K562 (cell line): Measurements from ENCODE around the gene GALNS. TPM values are rescaled to one million over a fixed set of nuclear protein-coding genes. Genes with fewer than 3 reads are reported as not detected.

ENCODE experiments used
- CC2D1A ChIP-seq: fragments of 450-650 bp; IDR thresholded peaks from 2 replicates; pipeline ENCODE4 v1.6.1; 2017; ENCODE audit warnings: mild to moderate bottlenecking
- CREM ChIP-seq: IDR thresholded peaks from 2 replicates; pipeline ENCODE4 v1.6.1; 2014; ENCODE audit warnings: antibody characterized with exemption, low read depth
- FUS ChIP-seq: fragments of 200-400 bp; formaldehyde crosslinking; optimal IDR thresholded peaks from 2 replicates; pipeline ENCODE3; 2017; ENCODE audit warnings: low read depth, low read length
- HMG20B ChIP-seq: fragments of 250-450 bp; sonication (Bioruptor Pico); IDR thresholded peaks from 2 replicates; pipeline ENCODE4 v1.5.0; 2021; ENCODE audit warnings: mild to moderate bottlenecking
- ILF3 ChIP-seq: fragments of 450-650 bp; IDR thresholded peaks from 2 replicates; pipeline ENCODE4 v1.6.1; 2018; ENCODE audit warnings: antibody characterized with exemption, mild to moderate bottlenecking, moderate library complexity, borderline replicate concordance
- KHSRP ChIP-seq: fragments of 450-650 bp; IDR thresholded peaks from 2 replicates; pipeline ENCODE4 v1.6.1; 2017
- KLF6 ChIP-seq: fragments of 250-450 bp; sonication (Bioruptor Pico); IDR thresholded peaks from 2 replicates; pipeline ENCODE4 v1.4.0; 2020; ENCODE audit warnings: mild to moderate bottlenecking, moderate library complexity, borderline replicate concordance
- NBN ChIP-seq: fragments of 450-650 bp; IDR thresholded peaks from 2 replicates; pipeline ENCODE4 v1.6.1; 2016; ENCODE audit warnings: low read depth, mild to moderate bottlenecking
- NFYB ChIP-seq: IDR thresholded peaks from 2 replicates; pipeline ENCODE4 v1.6.1; 2011; ENCODE audit warnings: mild to moderate bottlenecking, moderate library complexity; ENCODE audit not compliant: insufficient read length; ENCODE audit errors: extremely low read depth
- NR4A1 ChIP-seq, 2 experiments: fragments of 250-450 bp in 1 of 2; fragments of 450-650 bp in 1 of 2; sonication (Bioruptor Pico) in 1 of 2; IDR thresholded peaks; 2 replicates each; pipeline versions ENCODE4 v1.4.0 to v1.6.1; 2016 to 2020; ENCODE audit warnings: mild to moderate bottlenecking in 2 of 2, missing compliant biosample characterization in 1 of 2, missing genetic modification characterization in 1 of 2, moderate library complexity in 1 of 2
- RBM34 ChIP-seq: fragments of 200-400 bp; formaldehyde crosslinking; IDR thresholded peaks from 2 replicates; pipeline ENCODE4 v1.6.1; 2018; ENCODE audit warnings: low read length, borderline replicate concordance; ENCODE audit not compliant: insufficient read depth
- SNRNP70 ChIP-seq: fragments of 200-400 bp; formaldehyde crosslinking; optimal IDR thresholded peaks from 2 replicates; pipeline ENCODE3; 2017; ENCODE audit warnings: low read depth, low read length
- SUPT5H ChIP-seq: fragments of 450-650 bp; IDR thresholded peaks from 2 replicates; pipeline ENCODE4 v1.6.1; 2016
- TARDBP ChIP-seq: fragments of 450-650 bp; IDR thresholded peaks from 2 replicates; pipeline ENCODE4 v1.6.1; 2016
- TCF7 ChIP-seq: sonication (generic); IDR thresholded peaks from 2 replicates; pipeline ENCODE4 v1.6.1; 2016; ENCODE audit warnings: antibody characterized with exemption, borderline replicate concordance
- ZNF274 ChIP-seq: IDR thresholded peaks from 2 replicates; pipeline ENCODE4 v1.6.1; 2011; ENCODE audit warnings: low read depth, mild to moderate bottlenecking, low read length, moderate library complexity, borderline replicate concordance
- ZNF347 ChIP-seq: fragments of 450-650 bp; formaldehyde crosslinking; IDR thresholded peaks from 2 replicates; pipeline ENCODE4 v1.4.0; 2020; ENCODE audit warnings: low read depth, mild to moderate bottlenecking, moderate library complexity
- ZNF75A ChIP-seq: fragments of 450-650 bp; formaldehyde crosslinking; IDR thresholded peaks from 2 replicates; pipeline ENCODE4 v1.4.0; 2020; ENCODE audit warnings: mild to moderate bottlenecking
- ZSCAN32 ChIP-seq: fragments of 450-650 bp; formaldehyde crosslinking; IDR thresholded peaks from 2 replicates; pipeline ENCODE4 v1.4.0; 2020; ENCODE audit warnings: mild to moderate bottlenecking, moderate library complexity
- polyA plus RNA-seq, 8 experiments: library from polyadenylated mRNA; depleted of rRNA in 4 of 8; stranded (reverse) in 5 of 8; unstranded in 3 of 8; fragments of >200 nt; fragmentation: Nextera tagmentation in 2 of 8; fragmentation: Illumina TruSeq in 1 of 8; extraction: Ambion mirVana in 2 of 8; extraction: Trizol in 1 of 8; gene quantifications; 2 replicates each; pipeline versions ENCODE4 v1.2.1 to v1.2.3, GENCODE V29; 2011 to 2014; ENCODE audit warnings: inconsistent platforms in 1 of 8, missing spikeins in 1 of 8
- total RNA-seq, 7 experiments: library from RNA; depleted of rRNA in 6 of 7; stranded (reverse); fragments of >200 nt in 6 of 7; fragmentation: Illumina TruSeq in 2 of 7; extraction: Trizol in 2 of 7; gene quantifications; 2 replicates each; pipeline versions ENCODE4 v1.2.1 to v1.2.3, GENCODE V29; 2011 to 2021; ENCODE audit warnings: low replicate concordance in 1 of 7
- TF ChIP-seq, protein P1 (sequence below): fragments of 450-650 bp; conservative IDR thresholded peaks from 2 replicates; pipeline ENCODE4 v1.6.1; 2016; ENCODE audit warnings: missing genetic modification characterization, low read depth, mild to moderate bottlenecking, control low read depth, missing compliant biosample characterization
- TF ChIP-seq, protein P2 (sequence below): sonication (generic); formaldehyde crosslinking; IDR thresholded peaks from 2 replicates; pipeline ENCODE4 v1.8.1; 2023; ENCODE audit warnings: mild to moderate bottlenecking, missing genetic modification reagents
- TF ChIP-seq, protein P3 (sequence below): fragments of 250-450 bp; sonication (Bioruptor Pico); IDR thresholded peaks from 2 replicates; pipeline ENCODE4 v1.8.0; 2021; ENCODE audit warnings: moderate library complexity, mild to moderate bottlenecking, inconsistent platforms

GALNS gene
- total and polyA plus RNA-seq, 9 of the 15 experiments (the other 6 are each of a cell fraction or from before 2014, with no cell fraction given) = 0.38 to 13.2 (median 4.3) TPM

DNA sequence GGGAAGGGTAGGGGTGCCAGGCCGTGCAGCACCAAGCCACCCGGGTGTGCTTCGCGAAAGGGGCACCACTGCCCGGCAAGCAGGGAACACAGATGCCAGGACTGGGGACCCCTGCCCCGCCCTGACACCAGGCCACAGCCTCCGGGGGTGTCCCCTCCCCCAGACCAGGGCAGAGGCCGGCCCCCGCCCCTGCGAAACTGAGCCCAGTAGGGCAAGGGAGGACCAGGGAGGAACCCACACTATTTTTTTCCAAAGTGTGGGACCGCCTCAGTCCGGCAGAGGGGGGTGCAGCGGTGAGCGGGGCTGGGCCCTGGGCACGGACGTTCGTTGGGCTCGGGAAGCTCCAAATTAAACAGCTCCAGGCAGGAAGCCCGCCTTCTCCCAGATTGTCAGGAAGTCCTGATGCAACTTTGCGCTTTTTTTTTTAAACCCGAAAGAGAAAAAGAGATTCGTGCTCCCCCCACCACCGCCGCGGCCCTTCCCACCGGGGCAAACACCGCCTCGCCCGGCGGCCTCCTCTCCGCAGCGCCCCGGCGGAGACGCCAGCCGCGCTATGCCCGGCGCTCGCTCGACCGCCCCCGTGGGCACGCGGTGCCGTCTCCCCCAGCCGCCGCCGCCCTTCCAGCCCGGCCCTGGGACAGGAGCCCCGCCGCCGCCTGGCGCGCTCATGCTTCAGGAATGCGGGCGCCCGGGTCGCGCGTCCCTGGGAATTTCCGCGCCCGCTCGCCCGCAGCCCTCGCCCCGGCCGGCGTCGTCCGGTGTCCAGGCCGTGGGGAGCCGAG is 72.5 kb downstream of the GALNS start (continued):
- TF ChIP-seq, protein P1, sequence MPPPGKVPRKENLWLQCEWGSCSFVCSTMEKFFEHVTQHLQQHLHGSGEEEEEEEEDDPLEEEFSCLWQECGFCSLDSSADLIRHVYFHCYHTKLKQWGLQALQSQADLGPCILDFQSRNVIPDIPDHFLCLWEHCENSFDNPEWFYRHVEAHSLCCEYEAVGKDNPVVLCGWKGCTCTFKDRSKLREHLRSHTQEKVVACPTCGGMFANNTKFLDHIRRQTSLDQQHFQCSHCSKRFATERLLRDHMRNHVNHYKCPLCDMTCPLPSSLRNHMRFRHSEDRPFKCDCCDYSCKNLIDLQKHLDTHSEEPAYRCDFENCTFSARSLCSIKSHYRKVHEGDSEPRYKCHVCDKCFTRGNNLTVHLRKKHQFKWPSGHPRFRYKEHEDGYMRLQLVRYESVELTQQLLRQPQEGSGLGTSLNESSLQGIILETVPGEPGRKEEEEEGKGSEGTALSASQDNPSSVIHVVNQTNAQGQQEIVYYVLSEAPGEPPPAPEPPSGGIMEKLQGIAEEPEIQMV = peak; percentile 93
- TF ChIP-seq, protein P2, sequence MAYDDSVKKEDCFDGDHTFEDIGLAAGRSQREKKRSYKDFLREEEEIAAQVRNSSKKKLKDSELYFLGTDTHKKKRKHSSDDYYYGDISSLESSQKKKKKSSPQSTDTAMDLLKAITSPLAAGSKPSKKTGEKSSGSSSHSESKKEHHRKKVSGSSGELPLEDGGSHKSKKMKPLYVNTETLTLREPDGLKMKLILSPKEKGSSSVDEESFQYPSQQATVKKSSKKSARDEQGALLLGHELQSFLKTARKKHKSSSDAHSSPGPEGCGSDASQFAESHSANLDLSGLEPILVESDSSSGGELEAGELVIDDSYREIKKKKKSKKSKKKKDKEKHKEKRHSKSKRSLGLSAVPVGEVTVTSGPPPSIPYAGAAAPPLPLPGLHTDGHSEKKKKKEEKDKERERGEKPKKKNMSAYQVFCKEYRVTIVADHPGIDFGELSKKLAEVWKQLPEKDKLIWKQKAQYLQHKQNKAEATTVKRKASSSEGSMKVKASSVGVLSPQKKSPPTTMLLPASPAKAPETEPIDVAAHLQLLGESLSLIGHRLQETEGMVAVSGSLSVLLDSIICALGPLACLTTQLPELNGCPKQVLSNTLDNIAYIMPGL (CRISPR knock-in tag) = no peak
- TF ChIP-seq RBM34 (no peak), ZNF75A (CRISPR knock-in tag) (no peak), ZSCAN32 (CRISPR knock-in tag) (no peak), CC2D1A (peak; percentile 38; the same call in 1 of the 2 replicates), NR4A1 (CRISPR knock-in tag; IDR thresholded peaks at IDR 0.05) (no peak), NR4A1 (tag; IDR thresholded peaks at IDR 0.05) (no peak), ZNF274 (no peak), NFYB (no peak), TARDBP (no peak), KLF6 (no peak), CREM (peak; percentile 19; the same call in 1 of the 2 replicates), SNRNP70 (no peak), NBN (no peak), ILF3 (no peak), HMG20B (CRISPR knock-in tag) (no peak), ZNF347 (no peak), SUPT5H (peak; percentile 38; the same call in 1 of the 2 replicates), KHSRP (no peak), FUS (no peak), TCF7 (no peak)
- TF ChIP-seq, protein P3, sequence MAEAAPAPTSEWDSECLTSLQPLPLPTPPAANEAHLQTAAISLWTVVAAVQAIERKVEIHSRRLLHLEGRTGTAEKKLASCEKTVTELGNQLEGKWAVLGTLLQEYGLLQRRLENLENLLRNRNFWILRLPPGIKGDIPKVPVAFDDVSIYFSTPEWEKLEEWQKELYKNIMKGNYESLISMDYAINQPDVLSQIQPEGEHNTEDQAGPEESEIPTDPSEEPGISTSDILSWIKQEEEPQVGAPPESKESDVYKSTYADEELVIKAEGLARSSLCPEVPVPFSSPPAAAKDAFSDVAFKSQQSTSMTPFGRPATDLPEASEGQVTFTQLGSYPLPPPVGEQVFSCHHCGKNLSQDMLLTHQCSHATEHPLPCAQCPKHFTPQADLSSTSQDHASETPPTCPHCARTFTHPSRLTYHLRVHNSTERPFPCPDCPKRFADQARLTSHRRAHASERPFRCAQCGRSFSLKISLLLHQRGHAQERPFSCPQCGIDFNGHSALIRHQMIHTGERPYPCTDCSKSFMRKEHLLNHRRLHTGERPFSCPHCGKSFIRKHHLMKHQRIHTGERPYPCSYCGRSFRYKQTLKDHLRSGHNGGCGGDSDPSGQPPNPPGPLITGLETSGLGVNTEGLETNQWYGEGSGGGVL (CRISPR knock-in tag) = no peak
